Stimulated activated CD8-positive, alpha-beta memory T cell treated with anti-CD3 and anti-CD28 coated beads, Interleukin-7, amount 100 ng/mL, for 24 hours (primary cell): ENCODE data around the gene AFTPH.

Source experiments
- DNase-seq: peaks from one replicate; pipeline ENCODE4 v3.0.0-alpha.2; 2020; ENCODE audit warnings: low read depth

The AFTPH gene, protein sequence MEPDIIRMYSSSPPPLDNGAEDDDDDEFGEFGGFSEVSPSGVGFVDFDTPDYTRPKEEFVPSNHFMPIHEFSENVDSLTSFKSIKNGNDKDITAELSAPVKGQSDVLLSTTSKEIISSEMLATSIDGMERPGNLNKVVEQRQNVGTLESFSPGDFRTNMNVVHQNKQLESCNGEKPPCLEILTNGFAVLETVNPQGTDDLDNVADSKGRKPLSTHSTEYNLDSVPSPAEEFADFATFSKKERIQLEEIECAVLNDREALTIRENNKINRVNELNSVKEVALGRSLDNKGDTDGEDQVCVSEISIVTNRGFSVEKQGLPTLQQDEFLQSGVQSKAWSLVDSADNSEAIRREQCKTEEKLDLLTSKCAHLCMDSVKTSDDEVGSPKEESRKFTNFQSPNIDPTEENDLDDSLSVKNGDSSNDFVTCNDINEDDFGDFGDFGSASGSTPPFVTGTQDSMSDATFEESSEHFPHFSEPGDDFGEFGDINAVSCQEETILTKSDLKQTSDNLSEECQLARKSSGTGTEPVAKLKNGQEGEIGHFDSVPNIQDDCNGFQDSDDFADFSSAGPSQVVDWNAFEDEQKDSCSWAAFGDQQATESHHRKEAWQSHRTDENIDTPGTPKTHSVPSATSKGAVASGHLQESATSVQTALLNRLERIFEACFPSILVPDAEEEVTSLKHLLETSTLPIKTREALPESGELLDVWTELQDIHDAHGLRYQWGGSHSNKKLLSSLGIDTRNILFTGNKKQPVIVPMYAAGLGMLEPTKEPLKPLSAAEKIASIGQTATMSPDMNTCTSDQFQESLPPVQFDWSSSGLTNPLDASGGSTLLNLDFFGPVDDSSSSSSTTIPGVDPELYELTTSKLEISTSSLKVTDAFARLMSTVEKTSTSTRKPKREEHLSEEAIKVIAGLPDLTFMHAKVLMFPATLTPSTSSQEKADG

DNA sequence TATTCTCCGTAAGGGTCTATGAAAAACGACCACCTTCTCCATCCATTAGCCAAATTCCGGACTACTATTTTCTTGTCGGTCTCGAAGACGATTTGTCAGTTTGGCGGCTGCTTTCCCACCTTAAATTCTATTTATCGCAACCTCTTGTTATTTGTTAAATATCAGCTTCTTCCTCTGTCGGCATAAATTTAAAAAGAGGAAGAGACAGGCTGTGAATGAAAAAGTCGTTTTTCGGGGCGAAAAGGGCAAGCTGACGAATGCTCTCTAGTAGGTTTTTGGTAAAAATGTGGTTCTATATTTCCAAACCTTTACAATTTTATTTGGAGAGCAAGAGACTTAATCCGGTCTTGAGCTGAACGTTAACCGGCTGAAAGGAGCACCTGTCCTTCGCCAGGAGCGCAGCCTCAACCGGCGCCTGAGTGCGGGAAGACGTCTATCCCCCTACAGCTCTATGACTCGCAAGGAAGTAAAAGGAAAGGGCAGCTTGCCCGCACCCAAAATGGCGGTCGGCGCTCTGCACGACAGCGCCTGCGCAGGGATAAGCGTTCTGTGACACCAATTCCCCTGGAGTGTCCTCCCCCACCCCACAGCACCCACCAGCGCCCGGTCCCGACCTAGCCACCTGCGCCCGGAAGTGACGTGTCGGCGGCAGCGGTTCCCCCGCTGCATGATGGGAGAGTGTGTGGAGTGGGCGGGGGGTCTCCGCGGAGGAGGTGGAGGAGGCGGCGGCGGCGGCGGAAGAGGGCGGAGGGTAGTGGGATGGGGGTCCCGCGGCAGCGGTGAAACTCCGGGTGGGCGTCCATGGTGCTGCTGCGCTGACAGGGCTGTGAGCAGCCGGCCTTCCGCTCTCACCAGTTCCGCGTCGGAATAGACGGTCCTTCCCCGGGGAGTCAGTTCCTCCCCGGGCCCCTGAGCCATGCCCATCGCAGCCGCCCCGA is at the start of gene AFTPH:
AFTPH (plus strand) TSS at position 663 of the 938 bp plus-strand sequence. CDS start 27,147 bp downstream, outside the sequence.
- DNase-seq, result peak; percentile 98

DNA sequence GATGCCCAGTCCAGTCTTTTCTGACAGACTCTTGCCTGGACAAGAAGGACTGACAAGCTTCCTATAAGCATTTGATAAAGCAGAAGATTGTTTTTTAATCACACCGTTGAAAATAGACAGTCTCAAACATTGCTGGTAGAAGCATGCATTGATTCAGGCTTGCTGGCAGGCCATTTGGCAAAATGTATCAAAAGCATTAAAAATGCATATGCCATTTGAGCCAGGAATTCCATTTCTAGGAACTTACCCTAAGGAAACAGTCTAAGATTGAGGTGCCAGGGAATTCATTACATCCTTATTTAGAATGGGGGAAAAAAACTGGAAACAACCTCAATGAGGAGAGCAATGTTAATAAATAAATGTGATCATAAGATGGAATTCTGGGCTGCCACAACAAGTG is 49.5 kb upstream of the AFTPH start:
- DNase-seq, result no peak

DNA sequence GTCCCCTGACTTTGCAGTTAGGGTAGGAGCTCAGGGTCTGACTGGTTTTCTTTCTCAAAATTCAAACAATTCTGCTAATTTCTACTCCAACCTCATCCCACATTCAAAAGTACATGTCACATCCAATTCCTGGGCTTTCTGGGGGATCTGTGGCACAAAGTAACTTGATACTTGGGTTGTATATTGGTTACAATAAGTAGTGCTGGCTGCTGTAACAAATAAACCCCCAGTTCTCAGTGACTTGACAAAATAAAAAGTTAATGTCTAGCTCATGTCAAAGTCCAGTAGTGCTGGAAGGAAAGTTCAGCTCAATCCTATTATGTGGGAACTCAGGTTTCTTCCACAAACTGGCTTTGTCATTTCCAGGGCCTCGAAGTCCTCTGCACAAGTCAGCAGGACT is 47.1 kb upstream of the AFTPH start:
- no peak for DNase-seq

DNA sequence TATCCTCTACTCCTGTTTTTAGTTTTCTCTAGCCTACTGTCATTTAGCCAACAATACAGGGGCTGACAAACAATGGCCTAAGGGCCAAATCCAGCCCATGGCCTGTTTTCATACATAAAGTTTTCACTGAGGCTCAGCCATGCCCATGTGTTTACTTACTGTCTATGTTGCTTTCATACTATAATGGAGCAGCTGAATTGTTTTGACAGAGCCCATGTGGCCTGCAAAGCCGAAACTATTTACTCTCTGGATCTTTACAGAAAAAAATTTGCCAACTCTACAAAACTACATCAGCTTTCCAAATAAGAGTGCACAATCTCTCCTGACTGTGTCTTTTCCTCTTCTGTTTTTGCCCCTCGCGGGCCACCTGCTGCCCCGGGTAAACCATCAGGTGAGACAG is 46.1 kb upstream of the AFTPH start:
- DNase-seq, result no peak

DNA sequence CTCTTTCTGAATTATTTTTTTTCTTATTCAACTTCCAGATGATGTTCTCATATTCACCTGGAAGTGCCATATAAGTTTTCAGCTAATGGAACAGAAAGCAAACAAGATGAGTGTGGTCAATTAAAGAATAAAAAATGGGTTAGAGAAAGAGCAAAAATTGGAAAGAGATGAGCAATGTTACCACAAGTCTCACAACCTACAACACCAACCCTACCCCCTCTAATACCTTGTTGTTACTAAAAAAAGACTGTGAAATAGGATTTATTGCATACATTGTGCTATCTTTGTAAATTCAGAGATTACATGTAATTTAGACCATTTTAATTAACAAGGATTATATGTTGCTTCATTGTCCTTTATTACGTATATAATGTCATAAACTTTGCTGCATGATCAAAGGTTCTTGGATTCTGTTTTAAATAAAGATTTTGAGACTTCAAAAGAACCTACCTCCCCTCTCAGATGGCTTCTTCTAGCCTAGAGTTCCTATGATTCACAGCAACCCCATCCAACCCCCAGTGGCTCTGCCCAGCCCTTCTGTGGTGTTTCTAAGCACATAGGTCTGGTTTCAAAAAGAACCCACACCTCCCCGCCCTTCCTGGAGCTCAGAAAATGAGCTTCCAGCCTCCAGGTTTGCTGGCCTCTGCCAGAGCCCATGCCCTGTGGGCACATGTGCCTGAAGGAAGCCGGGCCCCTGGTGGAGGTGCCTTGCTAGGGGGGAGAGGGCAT is 45.5 kb upstream of the AFTPH start:
- DNase-seq, result no peak

DNA sequence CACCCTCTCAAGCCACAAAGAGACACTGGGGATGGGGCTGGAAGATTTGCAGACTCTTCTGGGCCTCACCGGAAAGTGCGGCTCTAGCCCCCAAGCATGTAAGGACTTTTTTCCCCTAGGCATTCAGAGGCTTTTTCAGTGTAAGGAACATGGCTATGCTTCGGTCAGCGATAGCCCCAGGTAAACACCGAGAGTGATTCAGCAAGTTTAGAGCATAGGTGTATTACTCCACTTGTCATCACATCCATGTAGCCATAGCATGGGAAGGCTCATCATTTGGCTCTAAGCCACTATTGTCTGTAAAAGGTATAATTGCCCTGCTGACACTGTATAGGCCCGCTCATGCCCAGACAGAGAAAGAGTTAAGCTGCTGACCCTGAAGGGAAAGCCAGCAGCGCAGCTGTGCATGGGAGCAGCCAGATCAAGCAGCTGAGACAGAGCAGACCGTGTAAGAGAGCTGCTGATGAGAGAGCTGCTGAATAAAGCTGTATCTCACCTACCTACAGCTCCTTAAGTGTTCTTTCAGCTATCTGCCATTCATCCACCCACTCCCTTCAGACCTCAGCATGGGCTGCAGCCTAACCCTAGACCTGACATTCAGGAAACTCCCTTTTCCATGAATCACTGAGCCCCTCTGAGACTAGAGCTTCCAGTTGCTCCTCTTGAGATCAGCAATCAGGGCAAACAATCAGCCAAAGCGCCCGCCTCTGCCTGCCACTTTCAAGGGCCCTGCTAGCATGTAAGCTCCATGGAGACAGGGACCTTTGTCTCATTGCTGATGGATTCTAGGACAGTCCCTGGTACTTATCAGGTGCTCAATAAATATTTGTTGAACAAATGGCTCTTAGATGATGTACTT is 44.6 kb upstream of the AFTPH start:
- no peak for DNase-seq

DNA sequence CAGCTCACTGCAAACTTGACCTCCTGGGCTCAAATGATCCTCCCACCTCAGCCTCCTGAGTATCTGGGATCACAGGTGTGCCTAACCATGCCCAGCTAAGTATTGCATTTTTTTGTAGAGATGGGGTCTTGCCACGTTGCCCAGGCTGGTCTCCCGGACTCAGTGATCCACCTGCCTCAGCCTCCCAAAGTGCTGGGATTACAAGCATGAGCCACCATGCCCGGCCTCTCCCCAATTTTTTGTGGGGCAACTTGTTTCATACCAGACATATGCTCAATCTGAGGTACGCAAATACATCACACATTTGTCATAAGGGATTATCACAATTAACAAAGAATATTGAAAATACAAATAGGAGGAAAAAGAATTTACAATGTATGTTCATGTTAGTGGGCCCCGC is 42.5 kb upstream of the AFTPH start:
- no peak for DNase-seq

DNA sequence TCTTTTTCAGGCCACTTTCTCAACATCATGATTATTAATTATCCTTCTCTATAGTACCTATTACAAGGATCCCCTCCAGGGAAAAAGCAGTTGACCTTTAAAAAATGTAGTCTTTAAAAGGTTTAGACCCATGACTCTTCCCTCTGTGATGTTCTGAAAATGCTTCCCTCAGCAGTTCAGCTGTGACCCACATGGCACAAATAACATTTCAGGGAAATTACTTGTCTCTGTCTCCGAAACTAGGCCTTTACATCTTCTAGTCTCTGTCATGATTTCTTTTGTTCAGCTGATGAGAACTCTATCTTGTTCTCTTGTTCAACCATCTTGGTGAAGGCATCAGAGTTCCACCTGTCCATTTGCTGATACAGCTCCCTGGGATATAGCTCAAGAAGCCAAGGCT is 41.9 kb upstream of the AFTPH start:
- no peak for DNase-seq

DNA sequence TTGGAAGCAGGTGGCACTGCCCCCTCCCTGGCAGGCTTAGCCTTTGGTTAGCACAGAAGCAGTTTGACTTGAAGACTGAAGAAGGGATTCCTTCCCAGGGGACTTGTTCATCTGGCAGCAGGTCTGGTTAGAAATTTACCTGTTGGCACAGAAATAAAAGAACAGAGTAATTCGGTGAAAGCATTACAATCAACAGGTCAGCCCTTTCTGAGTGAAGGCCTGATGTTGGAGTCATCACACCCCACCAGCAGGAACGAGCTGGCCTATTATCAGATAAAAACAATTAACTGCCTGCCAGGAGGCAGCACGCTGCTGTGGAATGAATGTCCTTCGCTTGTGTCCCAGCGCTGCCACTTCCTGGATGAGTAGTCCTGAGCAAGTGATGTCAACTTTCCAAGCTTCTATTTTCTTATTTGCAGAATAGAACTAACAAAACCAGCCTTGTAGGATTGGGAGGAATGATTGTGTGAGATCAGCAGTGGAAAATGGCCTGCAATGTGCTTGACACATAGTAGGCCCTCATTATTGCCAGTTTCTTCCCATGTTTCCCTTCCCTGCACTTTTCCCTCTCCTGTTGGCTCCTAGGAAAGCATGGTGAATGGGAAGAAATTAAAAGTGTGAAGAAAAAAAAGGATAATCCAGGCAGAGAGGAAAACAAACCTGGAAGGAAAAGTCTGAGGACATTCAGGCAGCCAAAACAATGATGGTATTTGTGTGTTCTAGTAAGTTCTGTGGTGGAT is 41.2 kb upstream of the AFTPH start:
- no peak for DNase-seq

DNA sequence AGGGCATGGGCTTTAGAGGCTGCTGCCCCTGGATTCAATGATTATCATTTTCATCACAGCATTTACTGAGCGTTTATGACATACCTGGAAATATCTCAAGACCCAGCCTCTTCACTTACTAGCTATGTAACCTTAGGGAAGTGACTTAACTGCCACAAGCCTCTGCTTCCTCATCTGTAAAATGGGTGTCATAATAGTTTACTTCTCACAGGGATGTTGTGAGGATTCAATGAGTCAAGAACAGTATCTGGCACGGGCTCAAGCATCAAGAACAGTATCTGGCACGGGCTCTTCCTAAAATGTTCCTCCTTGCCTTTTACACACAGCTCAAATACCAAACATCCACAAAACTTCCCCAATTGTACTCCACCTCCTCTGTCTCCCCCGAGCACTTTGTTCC is 38.8 kb upstream of the AFTPH start:
- DNase-seq, result no peak

DNA sequence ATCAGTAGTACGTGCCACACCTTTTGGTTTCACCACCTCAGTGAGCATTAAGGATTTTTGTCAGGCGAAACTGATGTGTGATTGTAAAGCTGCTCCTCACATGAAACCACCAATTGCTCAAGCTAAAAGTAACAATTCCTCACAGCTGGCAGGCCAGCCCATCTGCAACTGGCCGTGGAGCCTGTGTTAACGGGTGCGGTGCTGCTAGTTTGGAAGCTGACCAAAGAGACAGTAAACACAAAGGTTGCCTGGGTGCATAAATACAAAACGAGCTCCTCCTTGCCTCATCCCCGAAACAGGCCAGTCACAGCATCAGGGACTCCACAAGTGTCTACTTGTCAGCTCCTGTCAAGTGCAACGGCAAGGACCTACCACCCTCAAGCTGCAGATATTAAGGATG is 38.2 kb upstream of the AFTPH start:
- DNase-seq, result no peak

DNA sequence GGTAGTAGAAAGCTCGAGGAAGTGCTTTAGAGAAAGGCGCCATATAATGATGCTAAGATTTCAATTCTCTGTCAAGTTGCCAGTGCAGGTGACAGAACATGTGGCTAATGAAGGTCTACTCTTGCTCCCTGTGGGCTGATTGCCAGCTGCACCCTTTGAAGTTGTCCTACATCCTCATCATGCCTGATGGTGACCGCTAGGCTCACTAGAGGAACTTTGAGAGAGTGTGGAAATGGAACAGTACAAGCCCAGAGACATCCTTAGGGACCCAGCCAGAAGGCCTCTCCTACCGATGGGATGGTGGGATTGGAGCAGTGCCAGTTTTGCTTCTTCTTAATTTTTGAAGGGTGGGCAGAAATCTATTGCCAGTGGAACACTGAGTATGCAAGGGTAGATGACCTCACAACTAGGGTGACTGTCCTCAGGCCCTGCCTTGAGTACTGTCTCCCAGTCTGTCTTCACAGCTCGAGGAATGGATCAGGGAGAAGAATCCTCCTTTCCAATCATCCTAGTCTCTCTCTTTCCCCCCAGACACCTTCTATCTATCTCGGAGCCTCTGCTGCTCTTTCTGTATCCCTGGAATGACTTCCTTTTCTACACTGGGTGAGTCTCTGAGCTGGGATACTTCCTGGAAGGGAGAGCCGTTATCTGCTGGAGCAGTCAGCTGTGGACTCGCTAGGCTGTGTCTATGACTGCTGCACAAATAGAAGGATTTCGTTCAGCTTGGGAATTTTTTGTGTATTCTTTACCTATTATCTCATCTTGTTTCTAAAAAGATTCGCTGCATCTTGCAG is 36.7 kb upstream of the AFTPH start:
- DNase-seq, result no peak

DNA sequence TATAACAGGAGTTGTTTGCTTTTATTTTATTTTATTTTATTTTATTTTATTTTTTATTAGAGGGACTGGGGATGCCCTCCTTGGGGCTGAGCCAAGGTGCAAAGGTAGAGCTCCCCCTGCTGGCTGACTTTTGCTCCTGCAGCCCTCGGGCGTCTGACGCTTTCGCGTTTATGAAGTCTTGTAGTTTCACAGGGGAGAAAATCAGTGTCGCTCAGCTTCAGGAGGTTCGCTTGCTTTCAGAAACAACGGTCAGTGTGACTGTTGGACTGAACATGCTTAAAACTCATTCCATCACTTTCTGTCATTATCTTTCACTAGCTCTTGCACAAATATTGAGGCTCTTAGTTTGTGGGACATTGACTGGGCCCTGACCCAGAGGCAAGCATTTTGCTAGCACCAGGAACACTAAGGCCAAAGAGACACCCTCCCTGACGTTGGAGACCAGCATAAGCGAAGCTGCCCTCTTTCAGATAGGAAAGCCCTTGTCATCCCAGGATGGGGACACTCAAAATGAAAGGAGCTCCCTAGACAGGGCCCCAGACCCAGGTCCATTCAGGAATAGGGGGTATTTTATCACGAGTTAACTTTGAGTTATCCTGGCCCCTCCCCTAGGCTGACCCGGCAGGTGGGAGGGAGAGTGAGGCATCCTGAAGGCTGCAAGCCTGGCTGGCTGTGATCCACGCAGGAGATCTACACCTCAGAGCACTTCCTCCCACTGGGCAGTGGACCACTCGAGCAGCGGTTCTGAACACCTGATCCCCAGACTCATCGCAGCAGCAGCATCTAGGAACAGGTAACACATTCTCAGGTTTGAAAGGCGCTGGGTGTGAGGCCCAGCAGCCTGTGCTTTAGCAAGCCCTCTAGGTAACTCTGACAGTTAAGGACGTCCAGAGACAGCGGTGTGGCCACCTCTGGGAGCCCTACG is 35.8 kb upstream of the AFTPH start:
- DNase-seq, result peak; percentile 75

DNA sequence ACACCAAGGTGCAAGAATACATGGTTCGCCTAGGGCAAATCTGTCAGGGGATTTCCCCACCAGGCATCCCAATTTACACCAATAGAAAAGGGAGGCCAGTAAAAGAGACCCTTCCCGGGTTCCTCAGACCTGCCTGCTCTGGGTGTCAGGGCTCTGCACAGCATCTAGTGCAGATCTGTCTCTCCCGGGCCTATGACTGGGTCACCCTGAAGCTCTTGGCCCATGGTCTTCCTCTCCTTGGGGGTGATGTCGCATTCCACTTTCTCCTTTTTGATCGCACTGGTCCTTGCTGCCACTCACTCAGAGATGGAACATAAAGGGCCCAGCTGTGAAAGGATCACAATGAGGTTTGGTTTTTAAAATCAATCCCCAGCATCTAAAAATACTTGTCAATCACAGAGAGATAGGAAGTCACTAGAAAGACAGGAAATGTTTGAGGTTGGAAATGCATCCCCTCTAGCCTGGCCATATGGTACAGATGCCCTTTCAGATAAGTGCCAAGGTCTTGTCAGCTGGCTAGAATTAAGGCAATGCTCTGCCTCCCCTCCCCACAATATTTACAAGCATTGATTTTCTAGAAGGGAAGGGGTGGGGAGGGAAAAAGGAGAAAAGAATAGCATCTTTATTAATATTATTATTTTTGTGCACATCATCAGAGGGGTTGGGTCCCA is 34.9 kb upstream of the AFTPH start:
- DNase-seq, result no peak

DNA sequence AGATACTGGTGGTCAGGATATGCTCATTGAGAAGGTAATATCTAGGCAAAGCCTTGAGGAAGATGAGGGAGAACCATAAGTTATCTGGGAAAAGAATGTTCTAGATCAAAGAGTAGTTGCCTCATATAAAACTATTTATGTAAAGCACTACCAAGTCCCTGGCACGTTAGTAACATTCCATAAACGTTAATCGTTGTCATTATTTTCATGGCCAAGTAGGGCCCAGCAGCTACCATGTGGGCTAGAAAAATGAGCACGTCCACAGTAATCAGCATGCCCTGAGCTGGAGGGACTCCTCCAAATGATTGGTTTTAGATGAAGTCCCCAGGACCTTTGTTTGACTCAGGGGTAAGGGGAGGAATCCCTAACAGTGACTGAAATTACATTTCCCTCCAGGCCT is 32.7 kb upstream of the AFTPH start:
- no peak for DNase-seq

DNA sequence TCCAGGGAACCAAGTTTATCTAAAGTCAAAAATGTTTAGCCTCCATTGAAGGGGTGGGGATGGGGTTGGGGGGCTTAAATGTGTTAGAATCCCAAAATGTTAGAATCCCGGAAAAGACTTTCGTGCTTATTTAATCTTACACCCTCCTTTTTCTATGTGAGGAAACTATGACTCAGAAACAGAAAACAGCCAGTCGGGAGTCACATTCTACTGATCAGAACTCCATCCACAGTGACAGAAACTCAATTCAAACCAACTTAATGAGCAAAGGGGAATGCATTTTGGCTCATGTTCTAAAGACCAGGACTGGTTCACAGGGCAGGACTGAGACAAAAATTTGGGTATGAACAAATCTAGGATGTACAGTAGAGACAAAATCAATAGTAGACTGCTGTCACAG is 31.9 kb upstream of the AFTPH start:
- no peak for DNase-seq

DNA sequence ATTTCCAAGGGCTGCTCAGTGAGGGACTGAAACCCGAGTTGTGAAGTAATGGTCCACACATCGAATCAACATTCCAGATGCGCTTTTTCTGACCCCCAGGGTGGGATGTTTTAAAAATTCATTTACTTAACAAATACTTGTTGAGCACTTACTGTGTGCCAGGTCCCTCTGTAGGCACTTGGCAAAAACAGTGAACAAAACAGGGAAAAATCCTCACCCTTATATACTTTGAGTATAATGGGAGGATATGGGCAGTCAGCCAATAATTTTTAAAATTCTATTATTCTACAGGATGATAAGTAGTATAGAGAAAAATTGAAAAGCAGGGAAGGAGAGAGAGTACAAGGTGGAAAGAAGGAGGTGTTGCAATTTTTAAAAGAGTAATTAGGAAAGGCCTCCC is 31.3 kb upstream of the AFTPH start:
- no peak for DNase-seq
